RKO (cell line): ENCODE measurements around the gene FAM90A1.
"Not testable (repeated sequence)": the region's sequence is repeated elsewhere in the genome, so short reads cannot be mapped to it uniquely, and the experiment has no call there.

Source experiments
- DNase-seq: peaks from one replicate; pipeline ENCODE4 v3.0.0-alpha.2; 2016; ENCODE audit warnings: low spot score

Gene FAM90A1

DNA sequence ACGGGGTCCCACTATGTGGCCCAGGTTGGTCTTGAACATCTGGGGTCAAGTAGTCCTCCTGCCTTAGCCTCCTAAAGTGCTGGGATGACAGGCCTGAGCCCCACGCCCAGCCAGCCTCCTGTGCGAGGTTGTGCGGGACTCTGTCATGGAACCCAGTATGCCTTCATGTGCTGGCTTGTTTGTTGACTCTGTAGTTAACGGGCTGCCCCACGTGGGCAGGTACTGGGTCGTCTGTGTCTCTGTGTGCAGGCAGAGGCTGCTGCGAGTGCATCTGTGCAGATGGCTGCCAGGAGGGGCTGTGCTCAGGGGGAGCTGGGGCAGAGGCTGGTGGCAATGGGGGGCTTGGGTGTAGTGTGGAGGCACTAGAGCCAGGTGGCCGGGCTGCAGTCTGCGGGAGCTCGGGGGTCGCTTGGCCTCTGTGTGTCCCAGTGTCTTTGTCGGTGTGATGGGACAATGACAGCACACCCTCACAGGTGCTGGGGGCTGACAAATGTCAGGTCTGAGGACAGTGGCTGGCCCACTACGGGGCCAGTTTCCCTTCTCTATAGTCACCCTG, 6.0 kb upstream of the FAM90A1 start:
- not testable (repeated sequence) for DNase-seq

DNA sequence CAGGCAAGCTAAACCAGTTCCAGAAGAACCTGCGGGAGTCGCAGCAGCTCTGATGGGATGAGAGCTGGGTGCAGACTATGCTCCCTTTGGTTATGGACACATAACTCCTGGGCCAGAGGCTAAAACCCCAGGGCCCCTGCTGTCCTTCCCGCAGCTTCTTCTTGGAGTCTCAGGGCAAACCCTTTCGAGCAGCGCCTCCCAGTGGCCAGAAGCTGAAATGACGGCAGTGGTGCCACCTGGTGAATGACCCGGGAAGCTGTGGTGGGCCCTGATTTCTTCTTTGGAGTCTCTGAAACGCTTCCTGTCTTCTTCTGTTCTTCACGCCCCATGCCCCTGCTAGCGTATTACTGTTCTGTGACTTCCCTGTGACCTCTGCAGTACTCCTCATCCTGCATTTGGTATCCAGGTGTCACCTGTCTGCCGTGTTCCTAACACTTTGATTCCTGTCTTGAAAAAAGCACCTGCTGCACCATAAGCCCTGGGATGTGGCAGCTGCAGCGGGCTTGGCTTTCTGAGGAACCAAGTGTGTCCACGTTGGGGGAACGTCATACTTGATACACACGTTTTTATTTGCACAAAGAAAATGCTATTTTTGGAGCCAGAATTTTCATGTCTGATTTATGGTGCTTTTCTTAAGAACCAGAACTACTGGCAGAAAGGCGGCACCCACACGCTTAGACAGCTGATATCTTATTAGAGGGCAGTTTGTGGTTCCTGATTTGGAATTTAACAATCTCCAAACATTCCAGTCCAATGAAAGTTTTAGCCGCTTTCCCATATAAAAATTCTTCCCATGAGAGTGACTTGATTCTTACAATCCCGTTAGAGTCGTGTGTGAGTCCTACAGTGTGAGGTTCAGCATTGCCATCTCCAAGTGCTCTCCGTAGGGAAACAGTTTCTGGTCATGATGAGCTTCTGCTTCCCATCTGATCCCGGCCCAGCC, 4.5 kb upstream of the FAM90A1 start:
- not testable (repeated sequence) for DNase-seq

DNA sequence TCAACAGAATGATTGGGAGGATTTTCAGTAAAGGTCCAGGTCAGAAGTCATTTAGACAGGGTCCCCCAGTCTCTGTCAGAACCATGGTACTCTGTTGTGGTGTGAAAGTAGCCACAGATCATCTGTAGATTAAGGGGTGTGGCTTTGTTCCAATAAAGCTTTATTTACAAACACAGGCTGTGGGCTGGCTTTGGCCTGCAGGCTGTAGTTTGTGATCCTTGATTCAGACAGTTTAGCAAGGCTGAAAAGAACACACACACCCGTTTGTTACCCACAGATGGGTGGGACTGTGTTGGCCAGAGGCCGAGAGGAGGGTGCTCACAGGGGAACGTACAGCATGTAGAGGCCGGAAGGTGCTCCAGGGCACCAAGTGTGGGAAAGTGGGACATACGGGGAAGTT, 3.6 kb upstream of the FAM90A1 start:
- not testable (repeated sequence) for DNase-seq

DNA sequence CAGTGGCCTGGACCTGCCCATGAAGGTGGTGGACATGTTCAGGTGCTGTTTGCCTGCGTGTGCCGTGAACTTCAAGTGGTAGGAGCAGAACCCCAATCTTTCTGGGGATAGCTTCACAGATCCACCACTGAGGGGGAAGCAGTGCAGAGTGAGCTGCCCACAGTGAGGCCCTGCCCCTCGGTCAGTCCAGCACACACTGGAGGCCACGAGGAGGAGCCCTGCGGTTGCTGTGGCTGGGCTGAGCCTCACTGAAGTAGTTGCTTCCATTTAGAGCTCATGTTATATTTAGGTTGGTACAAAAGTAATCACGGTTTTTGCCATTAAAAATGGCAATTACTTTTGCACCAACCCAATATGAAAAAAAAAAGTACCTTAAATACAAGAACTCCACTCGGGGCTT, 2.1 kb upstream of the FAM90A1 start:
- not testable (repeated sequence) for DNase-seq

DNA sequence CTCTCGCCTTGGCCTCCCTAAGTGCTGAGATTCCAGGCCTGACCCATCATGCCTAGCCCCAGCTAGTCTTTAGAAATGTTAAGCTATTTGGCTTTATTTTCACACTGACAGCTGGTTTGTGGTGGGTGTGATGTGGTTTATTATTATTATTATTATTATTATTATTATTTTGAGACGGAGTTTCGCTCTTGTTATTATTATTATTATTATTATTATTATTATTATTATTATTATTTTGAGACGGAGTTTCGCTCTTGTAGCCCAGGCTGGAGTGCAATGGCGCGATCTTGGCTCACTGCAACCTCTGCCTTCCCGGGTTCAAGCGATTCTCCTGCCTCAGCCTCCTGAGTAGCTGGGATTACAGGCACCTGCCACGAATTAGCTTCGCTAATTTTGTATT, 1.2 kb upstream of the FAM90A1 start:
- DNase-seq = not testable (repeated sequence)

DNA sequence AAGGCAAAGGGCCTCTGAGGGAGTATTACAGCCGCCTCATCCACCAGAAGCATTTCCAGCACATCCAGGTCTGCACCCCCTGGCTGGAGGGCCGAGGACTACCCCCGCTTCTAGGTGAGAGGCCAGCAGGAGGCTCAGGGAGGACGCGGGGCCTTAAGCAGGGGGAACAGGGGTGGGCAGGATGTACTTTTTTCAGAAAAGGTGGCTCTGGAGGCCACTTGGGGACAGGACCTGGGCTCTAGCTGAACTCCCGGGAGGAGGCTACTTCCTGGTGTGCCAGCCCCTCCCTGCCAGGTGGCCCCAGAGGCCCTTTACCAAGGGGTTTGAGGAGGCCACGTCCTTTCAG, 287 bp upstream of the FAM90A1 start:
- not testable (repeated sequence) for DNase-seq

DNA sequence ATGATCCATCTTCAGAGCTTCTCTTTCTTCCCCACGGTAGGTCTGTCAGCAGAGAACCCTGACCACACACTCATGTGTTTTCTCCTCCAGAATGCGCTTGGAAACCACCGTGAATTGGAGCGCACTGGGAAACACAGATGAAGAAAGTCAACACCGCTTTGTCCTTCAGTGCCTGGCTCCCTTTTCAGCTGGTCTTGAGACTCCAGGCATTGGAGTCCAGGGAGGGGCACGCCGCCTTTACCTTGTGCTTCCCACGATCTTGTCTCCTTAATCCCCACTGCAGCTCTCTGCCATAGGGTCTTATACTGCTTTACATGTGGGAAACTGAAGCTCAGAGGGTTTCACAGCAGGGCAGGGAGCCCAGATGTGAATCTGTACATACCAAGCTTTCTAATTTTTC, 1.1 kb downstream of the FAM90A1 start:
- no peak for DNase-seq

DNA sequence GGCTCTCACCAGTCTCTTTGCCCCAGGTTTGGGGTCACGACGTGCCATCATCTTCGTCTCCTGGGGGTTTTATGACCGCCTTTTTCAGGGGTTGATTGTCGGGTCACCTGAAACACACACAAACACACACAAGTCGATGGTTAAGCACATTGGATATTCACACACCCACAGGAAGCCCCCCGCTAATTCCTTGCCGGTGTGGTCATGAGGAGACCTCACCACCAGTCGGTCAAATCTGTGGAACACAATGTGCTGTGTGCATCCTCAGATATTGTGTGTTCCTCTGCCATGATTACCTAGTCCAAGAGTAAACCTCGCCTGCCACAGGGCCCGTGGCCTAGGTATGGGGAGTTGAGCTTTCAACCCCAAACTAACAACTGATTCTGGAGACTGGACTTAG, 2.6 kb downstream of the FAM90A1 start:
- DNase-seq = not testable (repeated sequence)

DNA sequence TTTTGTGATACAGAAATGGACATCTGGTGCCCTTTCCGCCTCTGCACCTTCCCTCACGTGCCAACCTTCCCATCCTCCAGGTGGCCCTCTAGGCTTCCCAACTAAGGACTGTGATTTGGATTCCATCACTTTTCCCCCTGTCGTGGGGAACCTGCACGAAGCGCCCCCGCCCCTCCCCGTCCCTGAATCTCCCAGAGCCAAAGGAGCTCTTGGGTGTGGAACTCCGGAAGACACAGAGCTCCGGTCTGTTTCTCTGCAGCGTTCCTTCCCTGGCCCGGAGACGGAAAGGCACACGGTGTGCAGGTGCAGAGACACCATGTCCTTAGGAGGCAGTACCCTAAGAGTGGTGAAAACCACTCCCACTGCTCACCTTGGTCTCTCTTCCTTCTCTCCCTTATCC, 3.8 kb downstream of the FAM90A1 start:
- not testable (repeated sequence) for DNase-seq

DNA sequence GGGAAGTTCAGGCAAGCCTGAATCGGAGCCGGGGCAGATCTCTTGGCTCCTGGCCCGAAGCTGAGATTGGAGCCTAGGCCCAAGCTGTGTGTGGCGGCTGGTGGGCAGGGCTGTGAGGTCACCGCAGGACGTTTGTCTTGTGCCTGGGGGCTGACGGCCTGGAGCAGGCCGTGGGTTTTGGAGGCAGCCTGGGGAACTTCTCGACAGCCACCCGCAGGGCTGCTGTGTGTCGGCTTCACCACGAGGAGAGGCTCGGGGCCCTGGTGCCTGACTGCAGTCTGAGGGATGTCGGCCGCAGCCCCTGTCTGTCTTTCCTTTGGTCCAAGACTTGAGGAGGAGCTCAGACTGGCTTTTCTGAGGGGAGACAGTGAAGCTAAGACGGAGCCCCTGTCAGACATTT, 5.1 kb downstream of the FAM90A1 start:
- not testable (repeated sequence) for DNase-seq

DNA sequence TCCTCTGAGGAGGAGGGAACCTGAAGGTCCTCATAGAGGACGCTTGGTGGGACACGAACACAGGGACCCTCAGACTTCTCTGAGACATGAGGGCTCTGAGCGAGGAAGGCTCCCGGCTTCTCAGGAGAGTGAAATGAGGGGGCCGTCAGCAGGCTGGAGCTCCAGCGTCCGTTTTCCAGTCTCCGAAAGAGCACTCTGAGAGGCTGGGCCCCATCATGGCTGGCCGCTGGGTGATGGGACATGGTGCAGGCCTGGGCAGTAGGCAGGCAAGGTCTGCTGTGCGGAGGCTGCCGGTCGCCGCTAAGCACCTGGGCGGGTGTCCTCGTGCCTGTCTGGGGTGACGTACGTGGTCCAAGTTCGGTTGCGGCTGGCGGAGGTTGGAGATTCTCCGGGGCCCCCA, 5.6 kb downstream of the FAM90A1 start:
- not testable (repeated sequence) for DNase-seq

DNA sequence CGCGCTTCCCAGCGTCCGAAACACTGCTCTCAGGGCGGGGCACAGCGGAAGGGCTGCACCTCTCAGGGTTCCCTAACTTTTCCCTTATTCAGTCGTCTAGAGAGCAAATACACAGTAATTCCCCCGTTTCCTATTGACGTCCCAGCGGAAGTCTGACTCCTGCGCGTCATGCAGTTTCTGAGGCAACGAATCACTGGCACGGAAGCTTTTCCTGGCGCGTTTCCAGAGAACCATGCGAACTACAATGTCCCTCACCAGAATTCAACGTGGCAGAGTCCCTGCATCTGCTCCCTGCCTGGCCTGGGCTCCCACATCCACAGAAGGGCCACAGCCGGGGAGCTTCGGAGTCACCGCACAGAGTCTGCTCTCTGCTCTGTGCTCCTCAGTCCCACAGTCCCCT, 6.0 kb downstream of the FAM90A1 start:
- not testable (repeated sequence) for DNase-seq

DNA sequence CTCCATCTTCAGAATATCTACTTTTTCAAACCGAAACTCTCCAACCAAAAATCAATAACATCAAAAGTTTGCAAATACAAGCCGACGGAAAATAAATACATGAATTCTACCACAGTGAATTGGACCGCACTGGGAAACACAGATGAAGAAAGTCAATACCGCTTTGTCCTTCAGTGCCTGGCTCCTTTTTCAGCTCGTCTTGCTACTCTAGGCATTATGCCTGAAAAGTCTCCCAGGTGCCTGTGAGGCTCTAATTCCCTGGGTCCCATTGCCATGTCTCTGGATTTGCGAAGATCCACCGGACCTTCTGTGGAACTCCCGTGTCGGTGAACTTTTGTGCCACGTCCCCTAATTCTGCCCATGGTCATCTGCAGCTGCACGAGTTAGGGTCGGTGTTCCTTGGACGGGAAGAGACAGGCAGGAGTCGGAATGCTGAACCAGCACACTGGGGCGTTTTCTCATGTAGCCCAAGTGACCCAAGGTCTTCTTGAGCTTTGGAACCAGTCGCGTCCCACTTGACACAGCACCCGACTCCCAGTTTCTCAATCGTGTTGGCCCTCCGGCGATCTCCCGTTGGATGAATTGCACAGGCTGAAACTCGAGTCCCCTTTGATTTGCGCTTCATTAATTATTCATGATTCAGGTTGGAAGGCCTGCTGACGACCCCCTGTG, 8.6 kb downstream of the FAM90A1 start:
- DNase-seq = not testable (repeated sequence)

DNA sequence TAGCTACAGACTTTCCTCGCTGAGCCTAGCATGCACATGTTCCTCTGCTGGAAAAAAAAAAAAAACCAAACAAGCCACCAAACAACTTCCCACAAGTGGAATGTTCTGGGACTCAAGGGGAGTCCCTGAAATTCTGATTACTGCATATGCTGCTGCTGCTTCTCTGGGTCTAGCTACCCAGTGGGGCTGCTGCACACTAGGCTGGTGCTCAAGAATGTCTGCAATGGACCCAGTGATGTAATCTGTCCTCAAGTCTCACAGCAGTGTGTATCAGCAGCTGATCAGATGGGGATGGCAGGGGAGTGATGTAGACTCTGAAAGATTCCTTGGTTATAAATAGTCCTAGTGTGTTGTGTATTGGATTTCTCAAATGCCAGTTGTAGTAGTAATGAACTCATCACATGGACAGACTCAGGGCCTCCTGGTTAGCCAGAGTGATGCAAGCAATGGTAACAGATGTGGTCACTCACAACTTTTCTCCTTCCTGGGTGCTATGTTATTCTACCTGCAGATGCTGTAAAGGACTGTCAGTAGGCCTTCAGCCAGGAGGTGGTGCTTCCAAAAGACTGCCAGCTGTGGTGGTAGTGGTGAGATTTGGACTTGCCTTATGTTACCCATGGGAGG, 29.6 kb downstream of the FAM90A1 start:
- DNase-seq = not testable (repeated sequence)

DNA sequence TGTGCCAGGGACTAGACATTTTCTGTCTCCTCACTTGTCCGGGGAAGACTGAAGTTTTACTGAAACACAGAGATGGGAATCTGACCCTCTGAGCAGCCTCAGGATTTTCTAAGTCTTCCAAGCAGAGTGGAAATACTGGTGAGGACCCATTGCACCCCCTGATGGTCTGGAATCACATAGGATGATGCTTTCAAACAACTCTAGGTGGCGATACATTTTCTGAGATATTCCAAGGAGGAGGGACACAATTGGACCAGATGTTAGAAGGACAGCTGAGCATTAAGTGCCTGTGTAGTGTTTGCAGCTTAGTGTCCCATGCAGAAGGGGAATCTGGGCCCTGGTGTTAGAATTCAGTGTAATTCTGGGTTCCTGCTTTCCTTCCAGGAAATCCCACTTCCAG, 39.3 kb downstream of the FAM90A1 start:
- not testable (repeated sequence) for DNase-seq

DNA sequence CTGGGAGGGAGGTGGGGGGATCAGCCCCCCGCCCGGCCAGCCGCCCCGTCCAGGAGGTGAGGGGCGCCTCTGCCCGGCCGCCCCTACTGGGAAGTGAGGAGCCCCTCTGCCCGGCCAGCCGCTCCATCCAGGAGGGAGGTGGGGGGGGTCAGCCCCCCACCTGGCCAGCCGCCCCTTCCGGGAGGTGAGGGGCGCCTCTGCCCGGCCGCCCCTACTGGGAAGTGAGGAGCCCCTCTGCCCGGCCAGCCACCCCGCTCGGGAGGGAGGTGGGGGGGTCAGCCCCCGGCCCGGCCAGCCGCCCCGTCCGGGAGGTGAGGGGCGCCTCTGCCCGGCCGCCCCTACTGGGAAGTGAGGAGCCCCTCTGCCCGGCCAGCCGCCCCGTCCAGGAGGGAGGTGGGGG, 43.2 kb downstream of the FAM90A1 start:
- not testable (repeated sequence) for DNase-seq

DNA sequence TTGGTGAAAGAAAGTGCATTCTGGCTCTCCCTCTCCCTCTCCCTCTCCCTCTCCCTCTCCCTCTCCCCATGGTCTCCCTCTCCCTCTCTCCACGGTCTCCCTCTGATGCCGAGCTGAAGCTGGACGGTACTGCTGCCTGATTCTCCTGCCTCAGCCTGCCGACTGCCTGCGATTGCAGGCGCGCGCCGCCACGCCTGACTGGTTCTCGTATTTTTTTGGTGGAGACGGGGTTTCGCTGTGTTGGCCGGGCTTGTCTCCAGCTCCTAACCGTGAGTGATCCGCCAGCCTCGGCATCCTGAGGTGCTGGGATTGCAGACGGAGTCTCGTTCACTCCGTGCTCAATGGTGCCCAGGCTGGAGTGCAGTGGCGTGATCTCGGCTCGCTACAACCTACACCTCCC, 44.1 kb downstream of the FAM90A1 start:
- not testable (repeated sequence) for DNase-seq

DNA sequence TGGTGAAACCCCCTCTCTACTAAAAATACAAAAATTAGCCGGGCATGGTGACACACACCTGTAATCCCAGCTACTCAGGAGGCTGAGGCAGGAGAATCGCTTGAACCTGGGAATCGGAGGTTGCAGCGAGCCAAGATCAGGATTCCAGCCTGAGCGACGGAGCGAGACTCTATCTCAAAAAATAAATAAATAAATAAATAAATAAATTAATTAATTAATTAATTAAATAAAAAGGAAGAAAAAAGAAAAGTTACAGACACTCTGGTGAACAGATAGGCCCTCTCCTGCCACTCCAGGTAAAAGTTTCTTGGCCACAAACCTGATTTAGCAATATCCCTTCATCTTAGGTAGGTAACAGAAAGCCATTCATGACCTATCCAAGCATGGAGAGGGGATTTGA, 44.5 kb downstream of the FAM90A1 start:
- not testable (repeated sequence) for DNase-seq

DNA sequence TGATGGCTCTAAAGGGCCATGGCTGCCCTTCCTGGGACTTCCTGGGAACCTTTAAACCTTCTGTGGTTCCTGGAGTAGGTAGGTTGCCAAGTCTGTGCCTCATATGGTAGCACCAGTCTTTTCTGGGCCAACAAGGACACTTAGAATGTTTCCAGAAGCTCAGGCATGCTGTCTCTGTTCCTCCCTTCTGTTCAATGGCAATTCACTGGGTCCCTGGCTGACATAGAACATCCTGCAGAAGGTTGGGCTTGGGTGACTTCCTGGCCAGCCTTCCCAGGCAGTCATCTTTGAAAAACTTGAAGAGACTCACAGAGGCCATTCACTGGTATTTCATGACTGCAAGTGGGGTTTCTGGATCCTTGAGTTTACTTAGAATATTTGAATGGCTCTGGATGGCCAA, 46.1 kb downstream of the FAM90A1 start:
- DNase-seq = not testable (repeated sequence)

DNA sequence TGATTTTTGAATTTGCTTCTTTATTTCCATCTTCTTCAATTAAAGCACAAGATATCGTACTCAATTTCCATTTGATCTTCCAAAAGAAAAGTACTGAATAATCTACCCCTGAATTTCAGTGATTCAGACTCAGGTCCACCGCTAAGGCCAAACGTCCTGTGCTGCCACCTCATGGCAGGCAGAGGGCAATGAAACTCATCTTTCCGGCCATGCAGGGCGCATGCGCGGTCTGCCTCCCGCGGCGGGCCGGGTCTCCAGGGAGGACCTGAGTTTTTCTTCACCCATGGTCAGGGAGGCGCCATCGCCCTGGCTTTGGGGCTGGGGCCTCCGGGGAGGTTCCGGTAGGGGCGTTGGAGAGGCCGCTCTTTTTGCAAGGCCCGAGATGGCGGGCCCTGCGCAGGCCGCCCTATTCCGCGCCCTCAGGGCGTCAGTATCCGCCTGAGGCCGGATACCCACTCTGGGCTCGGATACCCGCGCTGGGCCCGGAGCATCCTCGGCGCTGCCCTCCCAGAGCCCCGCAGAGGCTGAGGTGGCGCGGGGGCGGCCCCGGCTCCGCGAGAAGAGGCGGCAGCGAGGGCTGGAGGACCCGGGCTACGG, 47.3 kb downstream of the FAM90A1 start:
- peak; percentile 68 for DNase-seq

DNA sequence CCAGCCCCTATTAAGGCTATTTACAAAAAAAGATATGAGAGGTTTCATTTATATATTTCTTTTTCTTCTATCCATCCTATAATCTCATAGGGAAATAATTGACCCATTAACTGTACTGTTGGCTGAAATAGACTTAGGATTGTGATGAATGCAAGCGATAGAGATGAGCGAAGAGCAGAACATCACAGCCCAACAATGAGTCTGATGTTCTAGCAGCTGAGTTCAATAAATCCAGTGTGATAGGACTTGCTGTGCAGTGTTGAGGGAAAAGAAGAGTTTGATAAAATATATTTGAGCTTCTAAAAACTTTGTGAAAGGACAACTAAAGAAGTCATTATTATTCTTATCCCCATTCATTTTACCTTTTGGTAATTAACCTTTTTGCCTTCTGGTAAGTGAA, 54.5 kb downstream of the FAM90A1 start:
- DNase-seq = not testable (repeated sequence)
